GM12801 (cell line): ENCODE results near the gene SPRR2A.

ENCODE experiments used
- TF ChIP-seq, protein P1 (sequence below): IDR thresholded peaks from one replicate; pipeline ENCODE4 v1.5.1; 2011; ENCODE audit warnings: control low read depth; ENCODE audit not compliant: insufficient read length; ENCODE audit errors: extremely low read depth

SPRR2A gene

DNA sequence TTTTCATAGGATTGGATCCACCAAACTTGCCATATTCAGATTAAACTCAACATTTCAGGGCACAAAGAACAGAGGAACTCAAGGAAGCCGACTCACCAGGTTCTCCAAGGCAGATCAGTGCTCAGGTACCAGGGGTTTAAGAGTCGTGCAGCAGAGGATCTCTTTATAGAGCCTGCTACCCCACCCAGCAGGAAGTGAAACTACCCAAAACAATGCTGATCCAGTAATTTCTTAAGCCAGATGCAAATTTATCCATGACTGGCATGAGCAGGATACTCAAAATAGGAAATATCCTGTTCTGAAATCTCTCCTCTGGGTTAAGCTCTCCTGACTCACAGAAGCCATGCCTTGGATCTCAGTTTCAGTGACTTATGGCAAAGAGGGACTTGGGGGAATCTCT lies at the start of gene SPRR2A:
SPRR2A (minus strand) TSS at position 138 of the 400 bp plus-strand sequence. CDS start 777 bp downstream, outside the sequence.
- TF ChIP-seq, protein P1, sequence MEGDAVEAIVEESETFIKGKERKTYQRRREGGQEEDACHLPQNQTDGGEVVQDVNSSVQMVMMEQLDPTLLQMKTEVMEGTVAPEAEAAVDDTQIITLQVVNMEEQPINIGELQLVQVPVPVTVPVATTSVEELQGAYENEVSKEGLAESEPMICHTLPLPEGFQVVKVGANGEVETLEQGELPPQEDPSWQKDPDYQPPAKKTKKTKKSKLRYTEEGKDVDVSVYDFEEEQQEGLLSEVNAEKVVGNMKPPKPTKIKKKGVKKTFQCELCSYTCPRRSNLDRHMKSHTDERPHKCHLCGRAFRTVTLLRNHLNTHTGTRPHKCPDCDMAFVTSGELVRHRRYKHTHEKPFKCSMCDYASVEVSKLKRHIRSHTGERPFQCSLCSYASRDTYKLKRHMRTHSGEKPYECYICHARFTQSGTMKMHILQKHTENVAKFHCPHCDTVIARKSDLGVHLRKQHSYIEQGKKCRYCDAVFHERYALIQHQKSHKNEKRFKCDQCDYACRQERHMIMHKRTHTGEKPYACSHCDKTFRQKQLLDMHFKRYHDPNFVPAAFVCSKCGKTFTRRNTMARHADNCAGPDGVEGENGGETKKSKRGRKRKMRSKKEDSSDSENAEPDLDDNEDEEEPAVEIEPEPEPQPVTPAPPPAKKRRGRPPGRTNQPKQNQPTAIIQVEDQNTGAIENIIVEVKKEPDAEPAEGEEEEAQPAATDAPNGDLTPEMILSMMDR, result no peak

DNA sequence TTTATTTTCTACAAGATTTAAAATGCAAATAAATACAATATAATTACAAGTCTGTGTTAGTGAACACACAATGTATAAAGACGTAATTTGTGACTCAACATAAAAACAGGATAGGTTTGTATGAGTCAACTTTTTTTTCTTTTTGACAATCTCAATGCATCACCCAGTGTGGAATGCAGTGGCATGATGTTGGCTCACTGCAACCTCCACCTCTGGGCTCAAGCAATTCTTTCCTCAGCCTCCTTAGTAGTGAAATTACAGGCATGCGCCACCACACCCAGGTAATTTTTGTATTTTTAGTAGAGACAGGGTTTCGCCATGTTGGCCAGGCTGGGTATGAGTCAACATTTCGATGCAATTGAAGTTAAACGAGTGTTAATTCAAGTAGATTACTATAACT lies 42.9 kb upstream of the SPRR2A start:
- TF ChIP-seq, protein P1, result no peak

DNA sequence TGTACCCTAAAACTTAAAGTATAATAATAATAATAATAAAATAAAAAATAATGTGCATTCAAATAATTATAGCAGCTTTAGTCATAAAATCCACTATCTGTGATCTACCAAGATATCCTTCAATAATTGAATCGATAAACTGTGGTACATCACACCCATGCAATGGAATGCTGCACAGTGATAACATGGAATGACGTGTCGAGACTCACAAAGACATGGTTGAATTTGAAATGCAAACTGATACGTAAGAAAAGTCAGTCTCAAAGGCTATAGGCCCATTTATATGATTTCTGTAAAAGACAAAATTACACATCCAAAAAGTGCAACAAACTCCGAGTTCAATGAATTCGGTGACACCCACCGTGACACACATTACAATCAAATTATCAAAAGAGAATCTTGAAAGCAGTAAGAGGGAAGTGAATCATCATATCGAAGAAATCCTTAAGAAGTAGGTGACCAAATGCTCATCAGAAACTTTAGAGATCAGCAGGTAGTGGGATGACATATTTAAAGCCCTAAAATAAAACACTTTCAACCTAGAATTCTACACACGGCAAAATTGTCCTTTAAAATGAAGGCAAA lies 42.2 kb upstream of the SPRR2A start:
- TF ChIP-seq, protein P1, result no peak

DNA sequence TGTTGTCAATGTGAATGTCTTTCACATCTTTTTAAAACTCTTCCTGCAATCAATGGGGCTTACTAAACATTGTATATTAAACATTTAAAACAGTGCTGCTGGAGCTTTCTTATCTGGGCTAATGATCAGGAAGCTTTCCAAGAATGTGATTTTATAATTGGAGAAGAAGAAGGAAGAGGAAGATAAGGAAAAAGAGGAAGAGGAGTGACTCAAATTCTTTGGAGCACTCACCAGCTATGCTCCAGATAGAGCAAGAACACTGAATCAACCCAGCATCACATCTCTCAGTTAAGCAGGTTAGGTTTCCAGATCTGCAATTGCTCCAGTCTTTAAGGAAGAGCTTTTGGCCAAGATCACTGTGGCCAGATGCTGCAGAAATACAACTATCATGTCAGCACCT lies 38.5 kb upstream of the SPRR2A start:
- TF ChIP-seq, protein P1, result no peak

DNA sequence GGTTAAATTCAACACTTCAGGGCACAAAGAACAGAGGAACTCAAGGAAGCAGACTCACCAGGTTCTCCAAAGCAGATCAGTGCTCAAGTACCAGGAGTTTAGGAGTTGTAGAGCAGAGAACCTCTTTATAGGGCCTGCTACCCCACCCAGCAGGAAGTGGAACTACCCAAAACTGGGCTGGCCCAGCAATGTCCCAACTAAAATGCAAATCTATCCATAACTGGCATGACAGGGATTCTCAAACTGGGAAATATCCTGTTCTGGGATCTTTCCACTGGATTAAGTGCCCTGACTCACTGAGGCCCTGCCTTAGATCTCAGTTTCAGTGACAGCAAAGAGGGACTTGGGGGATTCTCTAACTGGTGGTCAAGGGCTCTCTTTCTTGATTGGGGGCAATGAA lies 37.1 kb upstream of the SPRR2A start, which contains the start of gene SPRR2E:
SPRR2E (minus strand) TSS at position 101 of the 400 bp plus-strand sequence. CDS start 775 bp downstream, outside the sequence.
- TF ChIP-seq, protein P1, result no peak

DNA sequence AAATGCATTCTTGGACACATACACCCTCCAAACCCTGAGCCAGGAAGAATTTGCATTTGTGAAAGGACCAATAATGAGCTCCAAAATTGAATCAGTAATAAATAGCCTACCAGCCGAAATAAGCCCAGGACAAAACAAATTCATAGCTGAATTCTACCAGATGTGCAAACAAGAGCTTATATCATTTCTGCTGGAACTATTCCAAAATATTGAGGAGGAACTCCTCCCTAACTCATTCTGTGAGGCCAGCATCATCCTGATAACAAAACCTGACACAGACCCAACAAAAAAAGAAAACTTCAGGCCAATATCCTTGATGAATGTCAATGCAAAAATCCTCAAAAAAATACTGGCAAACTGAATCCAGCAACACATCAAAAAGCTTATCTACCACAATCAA lies 30.3 kb upstream of the SPRR2A start:
- TF ChIP-seq, protein P1, result no peak

DNA sequence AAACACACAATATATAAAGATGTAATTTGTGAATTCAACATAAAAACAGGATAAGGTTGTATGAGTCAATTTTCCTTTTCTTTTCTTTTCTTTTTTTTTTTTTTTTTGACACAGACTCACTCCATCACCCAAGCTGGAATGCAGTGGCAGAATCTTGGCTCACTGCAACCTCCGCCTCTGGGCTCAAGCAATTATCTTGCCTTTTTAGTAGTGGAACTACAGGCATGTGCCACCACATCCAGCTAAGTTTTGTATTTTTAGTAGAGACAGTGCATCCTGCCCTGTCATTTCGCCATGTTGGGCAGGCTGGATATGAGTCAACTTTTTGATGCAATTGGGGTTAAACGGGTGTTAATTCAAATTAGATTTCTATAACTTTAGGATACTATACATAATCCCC lies 24.4 kb upstream of the SPRR2A start:
- TF ChIP-seq, protein P1, result no peak
